HepG2 (cell line): ENCODE results near the gene ZNF486. TPM values are rescaled to one million over a fixed set of nuclear protein-coding genes. Genes with fewer than 3 reads are reported as not detected.

Experiments used
- CSRNP2 ChIP-seq: sonication (generic); formaldehyde crosslinking; conservative IDR thresholded peaks from 2 replicates; pipeline ENCODE4 v1.8.0; 2022; ENCODE audit warnings: low read depth, missing genetic modification reagents
- DNMT1 ChIP-seq: sonication (generic); formaldehyde crosslinking; IDR thresholded peaks from 2 replicates; pipeline ENCODE4 v1.5.1; 2020; ENCODE audit warnings: mild to moderate bottlenecking, missing genetic modification reagents
- KIAA2018 ChIP-seq: sonication (generic); formaldehyde crosslinking; IDR thresholded peaks from 2 replicates; pipeline ENCODE4 v1.5.0; 2020; ENCODE audit warnings: mild to moderate bottlenecking, missing genetic modification reagents, borderline replicate concordance
- SKI ChIP-seq: fragments of 450-650 bp; IDR thresholded peaks from one replicate; pipeline ENCODE4 v1.6.1; 2018; ENCODE audit warnings: mild to moderate bottlenecking; ENCODE audit not compliant: partially characterized antibody
- SOX6 ChIP-seq, 2 experiments: fragments of 450-650 bp in 1 of 2; sonication (generic) in 1 of 2; formaldehyde crosslinking in 1 of 2; IDR thresholded peaks; 2 replicates each; pipeline versions ENCODE4 v1.4.0 to v1.6.1; 2017 to 2020; ENCODE audit warnings: antibody characterized with exemption in 1 of 2, mild to moderate bottlenecking in 1 of 2, missing genetic modification reagents in 1 of 2
- STAT6 ChIP-seq: sonication (generic); formaldehyde crosslinking; IDR thresholded peaks from 2 replicates; pipeline ENCODE4 v1.4.0; 2020; ENCODE audit warnings: missing genetic modification reagents, mild to moderate bottlenecking, borderline replicate concordance
- ZC3H4 ChIP-seq: sonication (generic); formaldehyde crosslinking; IDR thresholded peaks from 2 replicates; pipeline ENCODE4 v1.4.0; 2020; ENCODE audit warnings: missing genetic modification reagents, borderline replicate concordance
- ZFP37 ChIP-seq: sonication (generic); formaldehyde crosslinking; IDR thresholded peaks from 2 replicates; pipeline ENCODE4 v1.4.0; 2020; ENCODE audit warnings: missing genetic modification reagents, borderline replicate concordance
- ZMAT3 ChIP-seq: sonication (generic); formaldehyde crosslinking; conservative IDR thresholded peaks from 2 replicates; pipeline ENCODE4 v1.7.0; 2021; ENCODE audit warnings: missing genetic modification reagents
- ZNF770 ChIP-seq: sonication (generic); formaldehyde crosslinking; IDR thresholded peaks from 2 replicates; pipeline ENCODE4 v1.5.0; 2020; ENCODE audit warnings: mild to moderate bottlenecking, missing genetic modification reagents
- ZUFSP ChIP-seq: sonication (generic); formaldehyde crosslinking; IDR thresholded peaks from 2 replicates; pipeline ENCODE4 v1.9.0; 2021; ENCODE audit warnings: missing genetic modification reagents, mild to moderate bottlenecking, borderline replicate concordance
- polyA plus RNA-seq, 8 experiments: library from polyadenylated mRNA; depleted of rRNA in 3 of 8; stranded (reverse) in 7 of 8; unstranded in 1 of 8; fragments of >200 nt; fragmentation: Illumina TruSeq in 4 of 8; extraction: Trizol in 4 of 8; gene quantifications; 2 replicates each; pipeline versions ENCODE4 v1.2.1 to v1.2.3, GENCODE V29; 2011 to 2016; ENCODE audit warnings: low read depth in 4 of 8, missing spikeins in 1 of 8, mixed read lengths in 1 of 8; ENCODE audit not compliant: insufficient read depth in 1 of 8
- total RNA-seq, 5 experiments: library from RNA; depleted of rRNA; stranded (reverse); fragments of >200 nt; fragmentation: Illumina TruSeq; extraction: Trizol; gene quantifications; 2 replicates each; pipeline ENCODE4 v1.2.3, GENCODE V29; 2016; ENCODE audit warnings: low read depth in 1 of 5

Gene ZNF486
- total and polyA plus RNA-seq, 2 of the 13 experiments (the other 11 are each of a cell fraction or from before 2014, with no cell fraction given): 0.70 to 2.1 TPM

- TF ChIP-seq KIAA2018 (CRISPR knock-in tag) (no peak), SOX6 (IDR thresholded peaks at IDR 0.05) (no peak), SOX6 (CRISPR knock-in tag; IDR thresholded peaks at IDR 0.05) (0 out of 2 replicates have a peak, but pooled peaks have one; percentile 18), ZUFSP (no peak), ZMAT3 (no peak), SKI (peak; percentile 29), ZNF770 (CRISPR knock-in tag) (peak; percentile 56; the same call in 1 of the 2 replicates), ZFP37 (CRISPR knock-in tag) (no peak), ZC3H4 (no peak), STAT6 (CRISPR knock-in tag) (no peak), CSRNP2 (CRISPR knock-in tag) (no peak), DNMT1 (CRISPR knock-in tag) (no peak)
Measured at GRCh38 chr19:20165971-20166592, 932 bp upstream of the ZNF486 start (continued).
